IPS DF 4.7 (cell line): ENCODE results near the gene AUTS2.

ENCODE experiments used
- DNase-seq: peaks from one replicate; pipeline ENCODE4 v3.0.0-alpha.2; 2013; ENCODE audit warnings: low spot score; ENCODE audit errors: extremely low read depth

The AUTS2 gene

DNA sequence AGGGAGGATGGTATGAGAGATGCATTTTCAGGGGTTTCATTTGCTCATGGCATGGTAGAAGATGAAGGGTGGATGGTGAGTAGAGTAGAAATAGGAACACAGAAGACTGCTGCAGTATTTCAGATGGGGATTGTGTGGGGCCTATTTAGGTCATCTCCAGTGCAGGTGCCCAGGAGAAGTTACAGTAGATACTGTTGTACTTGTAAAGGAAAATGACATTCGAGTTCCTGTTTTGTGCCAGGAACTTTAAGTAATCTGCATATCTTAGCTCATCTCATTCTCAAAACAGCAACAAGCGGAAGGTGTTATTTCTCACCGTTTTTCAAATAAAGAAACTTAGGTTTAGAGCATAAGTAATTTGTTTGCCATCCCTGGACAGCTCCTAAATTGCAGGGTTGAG, 156.2 kb downstream of the AUTS2 start:
- no peak for DNase-seq

DNA sequence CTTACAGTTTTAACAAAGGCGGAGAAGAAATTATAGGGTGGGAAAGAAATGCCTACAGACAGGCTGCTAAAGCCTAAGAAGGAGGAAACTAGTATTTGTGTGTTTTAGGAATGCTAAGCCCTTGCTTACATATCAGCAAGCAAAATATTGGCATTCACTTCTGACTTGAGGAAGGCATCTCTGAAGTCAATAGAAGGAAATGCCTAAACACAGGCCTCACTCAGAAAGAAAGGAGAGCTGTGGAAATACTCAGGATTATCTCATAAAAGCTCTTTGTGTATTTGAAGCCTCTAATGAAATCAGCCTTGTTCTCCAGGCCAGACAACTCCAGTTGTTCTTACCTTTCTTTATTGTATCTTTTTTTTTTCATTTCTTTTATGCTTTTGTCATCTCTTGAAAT, 158.0 kb downstream of the AUTS2 start:
- no peak for DNase-seq

DNA sequence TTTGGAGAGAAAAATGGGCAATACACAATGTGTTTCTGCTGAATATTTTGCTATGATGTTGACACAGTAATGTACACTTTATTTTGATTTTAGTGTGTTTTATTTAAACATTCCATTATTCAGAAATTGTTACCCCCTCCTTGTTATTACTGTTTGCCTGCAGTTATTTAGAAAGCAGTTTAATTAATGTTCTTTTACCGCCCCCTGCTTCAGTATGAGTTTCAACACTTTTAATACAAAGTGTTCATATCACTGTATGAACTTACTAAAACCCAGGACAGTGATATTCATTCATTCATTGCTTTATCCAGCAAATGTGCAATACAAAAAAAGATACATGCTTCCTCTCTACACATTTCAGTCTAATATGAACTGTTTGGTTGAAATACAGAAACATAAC, 159.3 kb downstream of the AUTS2 start:
- DNase-seq: no peak

DNA sequence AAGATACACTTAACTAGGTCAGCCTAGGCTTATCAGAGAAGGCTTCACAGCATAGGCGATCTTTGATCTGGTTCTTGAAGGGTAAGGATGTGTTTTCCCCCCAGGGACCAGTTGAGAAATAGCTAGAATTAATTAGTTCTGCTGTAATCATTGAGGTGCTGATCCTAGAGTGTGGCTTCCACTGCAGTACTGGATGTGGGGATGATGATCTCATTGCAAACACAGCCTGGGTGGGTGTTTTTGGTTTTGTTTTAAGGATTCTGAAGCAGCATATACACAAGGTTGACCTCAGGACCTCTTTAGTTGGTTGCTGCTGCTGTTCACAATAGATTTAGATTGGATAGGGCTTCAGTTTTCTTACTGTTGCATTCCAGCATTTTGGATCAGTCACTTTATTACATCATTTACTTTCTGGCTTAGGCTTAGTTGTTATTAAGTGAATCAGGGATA, 159.7 kb downstream of the AUTS2 start:
- DNase-seq: no peak

DNA sequence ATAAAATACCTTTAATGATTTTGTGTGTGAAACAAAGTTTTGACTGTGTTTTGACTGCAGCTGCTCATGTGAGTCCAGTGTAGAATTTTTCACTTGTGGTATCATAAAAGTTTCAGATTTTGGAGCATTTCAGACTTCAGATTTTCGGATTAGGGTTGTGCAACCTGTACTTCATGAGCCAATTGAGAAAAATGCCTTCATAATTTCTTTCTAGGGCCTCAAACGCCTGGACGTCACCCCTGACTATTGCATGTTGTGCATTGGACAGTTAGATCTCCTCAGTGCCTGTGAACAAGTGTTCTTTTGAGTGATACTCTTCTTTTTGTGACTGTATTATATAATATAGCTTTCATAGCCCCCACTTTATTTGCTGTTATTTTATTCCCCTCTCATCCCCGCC, 161.1 kb downstream of the AUTS2 start:
- no peak for DNase-seq

DNA sequence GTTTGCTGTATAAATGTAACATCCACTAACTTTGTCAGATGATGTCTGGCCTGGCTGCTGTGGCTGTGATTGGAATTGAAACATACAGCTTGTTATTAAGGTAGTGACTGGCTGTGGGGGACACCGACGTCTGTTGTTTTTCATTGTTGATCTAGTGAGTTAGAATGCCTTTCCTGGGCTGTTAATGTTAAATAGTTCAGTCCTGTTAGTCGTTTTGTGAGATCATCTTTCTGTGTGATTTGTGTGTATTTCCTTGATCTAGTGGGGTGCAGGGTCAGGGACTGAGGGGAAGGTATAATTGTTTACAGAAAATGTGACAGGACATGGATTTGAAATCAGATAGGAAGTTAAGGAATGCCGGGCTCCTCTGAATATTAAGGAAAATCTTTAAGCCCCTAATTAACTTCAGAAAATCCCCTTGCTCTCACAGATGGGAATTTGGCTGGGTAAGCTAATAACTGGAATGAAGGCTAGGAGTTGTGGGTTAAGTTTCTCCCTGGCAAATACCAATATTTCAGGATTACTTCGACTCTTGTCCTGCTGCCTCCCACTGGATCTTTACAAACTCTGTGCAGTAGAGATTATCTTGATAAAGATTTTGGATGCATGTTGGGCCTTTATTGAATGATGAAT, 163.1 kb downstream of the AUTS2 start:
- no peak for DNase-seq

DNA sequence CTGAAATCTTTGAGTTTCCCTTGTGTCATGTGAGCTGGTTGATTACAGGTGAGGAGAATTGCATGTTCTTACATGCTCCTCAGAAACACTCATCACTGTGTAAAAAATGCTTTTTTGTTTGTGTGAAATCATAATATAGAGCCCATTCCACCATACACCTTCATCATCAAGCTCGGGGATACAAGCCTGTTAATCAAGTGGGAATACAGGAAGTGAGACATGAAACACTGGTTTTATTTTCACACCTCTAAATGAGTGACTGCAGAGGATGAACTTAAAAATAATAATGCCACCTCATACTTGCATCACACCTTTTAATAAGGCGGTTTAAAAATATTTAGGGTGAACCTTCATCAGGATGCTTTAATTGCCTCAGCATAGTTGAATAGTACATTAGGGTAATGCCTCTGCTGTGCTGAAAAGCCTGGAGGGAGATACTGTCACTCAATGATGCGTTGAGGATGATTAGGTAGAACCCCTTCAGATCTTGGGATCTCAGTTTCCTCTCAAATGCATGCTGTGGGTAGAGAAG, 164.6 kb downstream of the AUTS2 start:
- DNase-seq: no peak

DNA sequence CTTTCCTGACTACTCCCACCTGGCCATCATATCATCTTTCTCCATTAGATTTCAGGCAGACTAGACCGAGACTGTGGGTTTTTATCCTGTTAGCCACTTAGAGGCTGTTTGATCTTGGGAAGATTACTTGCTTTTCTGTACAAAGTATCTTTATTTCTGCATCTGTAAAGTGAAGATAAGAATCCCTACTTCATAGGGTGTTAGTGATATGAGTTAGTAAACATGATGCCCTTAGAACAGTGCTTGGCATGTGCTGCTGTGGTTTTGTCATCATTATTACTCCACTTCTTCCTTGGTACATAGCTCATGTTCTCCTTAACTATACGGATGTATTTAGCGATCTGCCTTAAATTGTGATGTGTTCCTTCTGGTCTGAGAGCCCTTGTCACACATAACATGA, 165.2 kb downstream of the AUTS2 start:
- no peak for DNase-seq

DNA sequence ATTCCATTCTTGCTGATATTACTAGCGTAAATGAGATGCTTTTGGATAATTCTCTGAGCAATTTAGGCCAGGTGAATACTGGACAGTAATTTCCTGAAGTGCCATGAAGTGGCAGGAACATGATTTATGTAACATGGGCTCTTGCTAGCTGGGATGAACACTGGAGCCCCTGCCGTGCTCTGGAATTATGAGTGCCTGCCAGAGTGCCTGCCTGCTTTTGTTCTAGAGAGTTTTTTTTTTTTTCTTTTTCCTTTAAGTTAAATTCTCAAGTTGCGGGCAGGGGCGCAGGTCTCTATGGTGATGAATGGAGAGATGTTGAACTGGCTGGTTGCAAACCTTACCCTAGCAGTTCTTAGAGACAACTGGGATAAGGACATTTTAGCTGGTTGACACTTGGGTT, 165.9 kb downstream of the AUTS2 start:
- no peak for DNase-seq

DNA sequence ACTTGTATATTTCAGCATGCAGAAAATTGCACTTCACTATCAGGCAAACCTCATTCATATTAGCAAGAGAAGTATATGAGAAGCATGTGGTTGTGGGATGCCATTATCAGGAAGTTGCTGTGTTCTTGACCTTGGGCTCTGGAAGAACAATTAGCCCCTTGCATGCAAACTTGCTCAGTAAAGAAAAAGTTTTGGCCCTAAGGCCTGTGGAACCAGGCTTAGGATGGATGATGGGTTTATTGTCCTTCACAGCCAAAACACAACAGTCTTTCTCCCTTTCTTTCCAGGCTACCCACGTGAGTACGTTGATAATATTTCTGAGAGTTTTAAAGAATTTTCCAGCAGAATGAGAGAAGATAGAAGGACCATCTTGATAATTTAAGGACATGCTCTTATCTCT, 166.4 kb downstream of the AUTS2 start:
- no peak for DNase-seq

DNA sequence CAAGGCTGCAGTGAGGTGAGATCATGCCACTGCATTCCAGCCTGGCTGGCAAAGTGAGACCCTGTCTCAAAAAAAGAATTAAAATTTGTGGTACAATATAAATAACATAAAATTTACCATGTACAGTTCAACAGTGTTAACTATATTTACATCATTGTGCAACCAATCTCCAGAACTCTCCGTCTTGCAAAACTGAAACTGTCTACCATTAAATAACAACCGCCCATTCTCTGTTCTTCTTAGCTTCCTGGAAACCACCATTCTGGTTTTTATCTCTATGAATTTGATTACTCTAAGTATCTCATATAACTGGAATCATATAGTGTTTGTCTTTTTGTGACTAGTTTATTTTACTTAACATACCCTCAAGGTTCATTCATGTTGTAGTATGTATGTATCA, 167.6 kb downstream of the AUTS2 start:
- DNase-seq: no peak

DNA sequence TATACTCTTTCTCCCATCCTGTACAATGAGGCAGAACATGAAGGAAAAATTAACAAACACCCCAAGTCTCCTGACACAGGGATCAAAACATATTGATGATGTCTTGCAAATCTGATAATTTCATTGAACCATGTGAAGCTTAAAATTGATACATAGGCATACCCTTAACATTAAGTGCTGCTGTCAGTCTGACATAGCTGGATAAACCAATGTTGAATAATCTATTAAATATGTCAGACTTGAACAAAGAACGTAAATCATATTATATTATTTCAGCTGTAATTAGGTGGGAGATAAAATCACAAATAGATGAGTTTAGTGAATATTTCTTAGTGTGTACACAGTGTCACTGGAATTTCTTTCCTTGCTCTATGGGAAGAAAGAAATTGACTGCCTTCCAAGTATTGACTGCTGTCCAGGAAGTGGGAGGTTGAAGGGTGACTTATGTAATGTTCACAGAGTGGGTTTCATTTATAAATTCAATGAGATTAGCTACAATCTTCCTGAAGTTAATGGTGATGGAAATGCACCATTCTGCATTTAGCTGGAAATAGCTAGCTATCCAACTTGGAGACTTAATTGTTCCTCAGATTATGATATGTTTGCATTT, 170.8 kb downstream of the AUTS2 start:
- DNase-seq: no peak

DNA sequence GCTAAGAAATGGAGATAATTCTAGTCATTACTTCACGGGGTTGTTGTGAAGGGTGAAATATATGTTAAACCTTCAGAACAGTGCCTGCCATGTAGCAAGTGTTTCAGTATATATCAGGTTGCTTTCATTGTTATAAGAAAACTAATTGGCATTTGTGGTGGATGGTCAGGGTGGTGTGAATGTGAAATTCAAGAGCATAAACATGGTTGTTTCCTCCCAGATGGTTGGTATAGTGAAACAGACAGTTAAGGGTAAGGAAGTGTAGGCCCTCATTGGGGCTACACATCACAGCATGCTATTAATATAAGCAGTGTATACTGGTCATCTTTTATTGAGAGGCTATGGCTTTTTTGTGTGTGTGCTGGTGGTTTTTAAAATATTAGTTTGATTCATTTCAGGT, 171.6 kb downstream of the AUTS2 start:
- DNase-seq: no peak

DNA sequence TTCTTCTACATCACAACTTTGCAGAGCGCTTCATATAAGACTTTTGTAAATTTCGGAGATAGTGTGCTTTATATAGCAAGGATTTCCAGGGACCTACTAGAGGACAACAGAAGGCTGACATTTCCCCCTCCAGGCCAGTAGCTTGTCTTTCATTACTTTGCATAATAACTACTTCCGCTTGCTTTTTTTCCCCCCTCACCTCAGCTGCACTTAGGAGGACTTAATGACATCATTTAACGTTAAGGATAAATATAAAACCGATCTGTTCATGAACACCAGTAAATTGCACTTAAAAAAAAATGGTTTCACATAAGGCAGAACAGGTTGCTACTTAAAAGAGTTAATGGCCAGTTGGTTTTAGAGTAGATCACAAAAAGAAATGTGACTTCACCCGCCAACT, 172.3 kb downstream of the AUTS2 start:
- DNase-seq: no peak

DNA sequence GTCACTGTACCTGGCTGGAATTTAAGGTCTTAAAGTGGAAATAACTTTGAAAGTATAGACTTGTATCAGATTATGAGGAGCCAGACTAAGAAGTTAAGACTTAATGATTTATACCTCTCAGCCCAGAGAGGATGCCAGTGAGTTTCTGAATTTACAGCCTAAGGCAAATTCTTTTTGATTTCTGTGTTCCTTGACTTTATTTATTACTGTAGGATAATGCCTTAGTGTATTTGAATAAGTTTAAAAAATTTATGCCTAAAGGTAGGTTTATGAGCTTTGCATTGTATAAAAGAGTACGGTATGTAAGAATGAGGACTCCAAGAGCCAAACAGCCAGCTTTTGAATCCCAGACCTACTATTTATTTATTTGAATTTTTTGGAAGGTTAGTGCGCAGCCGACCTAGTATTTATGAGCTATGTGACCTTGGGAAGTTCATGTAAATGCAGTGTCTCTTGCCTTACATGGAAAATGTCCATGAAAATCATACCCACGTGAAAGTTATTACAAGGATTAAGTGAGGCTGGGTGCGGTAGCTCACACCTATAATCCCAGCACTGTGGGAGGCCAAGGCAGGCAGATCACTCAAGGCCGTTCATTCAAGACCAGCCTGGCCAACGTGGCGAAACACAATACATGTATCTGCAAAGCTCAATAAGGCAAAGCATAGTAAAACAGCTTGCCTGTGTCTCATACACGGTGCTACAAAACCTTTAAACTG, 174.6 kb downstream of the AUTS2 start:
- DNase-seq: no peak

DNA sequence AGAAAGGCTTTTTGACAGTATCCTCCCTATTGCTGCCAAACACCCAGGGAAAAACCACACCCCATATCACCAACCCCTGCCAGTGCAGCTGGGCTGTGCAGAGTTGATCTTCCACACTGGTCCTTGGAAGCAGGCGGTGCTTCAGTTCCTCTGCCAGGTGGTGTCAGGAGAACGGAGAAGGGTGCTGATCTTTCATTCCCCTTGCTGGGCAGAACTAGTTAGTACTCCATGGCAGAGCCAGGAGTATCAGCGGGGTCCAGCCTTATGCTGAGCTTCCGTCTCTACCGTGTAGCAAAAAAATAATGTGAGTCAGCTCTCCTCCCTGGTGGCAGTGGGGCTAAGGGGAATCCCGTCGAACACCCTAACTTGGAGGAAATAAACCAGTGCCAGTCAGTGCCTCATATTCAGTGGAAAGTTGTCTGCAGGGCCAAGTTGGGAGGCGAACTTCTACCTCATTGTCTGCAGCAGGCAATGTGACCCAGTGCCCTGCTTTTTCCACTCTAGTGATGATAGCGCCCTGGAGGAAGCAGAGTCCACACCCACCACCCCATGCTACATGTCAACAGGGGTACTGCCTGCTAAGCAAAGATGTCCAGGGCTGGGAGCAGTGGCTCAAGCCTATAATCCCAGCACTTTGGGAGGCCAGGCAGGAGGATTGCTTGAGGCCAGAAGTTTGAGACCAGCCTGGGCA, 175.4 kb downstream of the AUTS2 start:
- DNase-seq: no peak

DNA sequence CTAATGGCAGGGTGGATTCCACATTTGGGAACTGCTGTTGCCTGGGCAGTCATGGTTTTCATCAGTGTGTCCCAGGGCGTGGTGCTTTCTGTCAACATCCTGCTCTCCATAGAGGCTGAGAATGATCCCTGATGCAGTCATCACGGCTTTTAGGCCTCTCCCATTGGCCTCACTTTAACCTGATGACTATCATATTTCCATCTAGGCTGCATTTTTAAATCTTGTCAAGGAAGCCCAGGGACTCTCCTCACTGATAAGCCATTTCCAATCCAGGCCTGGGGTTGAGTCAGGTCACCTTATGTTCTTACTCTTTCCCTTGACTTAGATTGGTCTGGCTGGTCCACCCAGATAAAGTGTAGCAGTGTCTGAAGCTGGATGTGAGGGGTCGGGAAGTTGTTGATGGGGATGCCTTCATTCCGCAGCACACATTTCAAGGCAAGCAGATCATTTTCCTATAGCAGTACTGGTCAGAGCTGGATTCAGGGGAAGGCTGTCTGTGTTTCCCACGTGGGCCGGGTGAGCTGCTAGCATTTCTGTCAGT, 177.0 kb downstream of the AUTS2 start:
- no peak for DNase-seq

DNA sequence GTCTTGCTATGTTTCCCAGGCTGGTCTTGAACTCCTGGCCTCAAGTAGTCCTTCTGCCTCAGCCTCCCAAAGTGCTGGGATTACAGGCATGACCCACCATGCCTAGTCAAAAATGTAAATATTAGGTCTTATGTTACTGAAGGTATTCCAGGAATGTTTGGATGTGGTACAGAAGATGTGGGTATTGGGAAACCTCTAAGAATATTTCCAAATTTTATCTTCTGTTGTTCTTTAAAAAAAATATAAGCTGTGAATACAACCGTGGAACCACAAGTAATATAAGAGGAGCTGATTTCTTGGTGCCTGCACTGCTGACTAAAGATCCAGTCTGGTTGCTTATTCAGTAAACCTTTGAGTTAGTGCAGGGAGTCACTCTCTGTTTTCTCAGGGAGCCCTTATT, 178.3 kb downstream of the AUTS2 start:
- DNase-seq: no peak

DNA sequence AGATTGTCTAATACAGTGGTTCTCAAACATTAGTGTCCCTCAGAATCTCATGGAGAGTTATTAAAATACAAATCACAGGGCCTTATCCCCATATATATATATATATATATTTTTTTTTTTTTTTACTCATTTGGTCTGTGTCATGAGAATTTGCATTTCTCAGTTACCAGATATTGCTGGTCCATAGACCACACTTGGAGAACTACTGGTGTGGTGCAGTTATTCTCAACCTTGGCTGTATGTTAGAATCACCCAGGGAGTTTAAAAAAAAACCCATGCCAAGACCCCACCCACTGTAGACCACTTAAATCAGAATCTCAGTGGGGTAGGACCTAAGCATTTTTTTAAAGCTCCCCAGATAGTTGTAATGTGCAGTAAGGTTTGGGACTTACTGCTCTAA, 179.9 kb downstream of the AUTS2 start:
- DNase-seq: no peak

DNA sequence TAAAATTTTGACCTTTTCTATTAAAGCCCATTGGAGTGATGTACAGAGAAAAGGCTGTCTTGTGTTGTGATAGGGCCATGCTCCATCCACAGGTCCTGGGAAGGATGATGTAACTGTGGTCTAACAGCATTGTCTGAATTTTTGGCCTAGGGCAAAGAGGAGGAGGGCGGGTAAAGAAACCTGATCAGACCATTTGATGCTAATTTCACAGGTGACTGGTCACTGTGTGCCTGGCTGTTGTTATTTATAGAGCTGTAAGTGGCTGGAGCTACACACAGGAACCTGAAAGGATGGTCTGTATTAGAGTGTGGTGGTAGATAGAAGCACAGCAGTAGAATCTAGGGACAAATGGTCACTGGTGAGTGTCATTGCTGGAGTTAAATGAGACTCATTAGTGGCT, 182.1 kb downstream of the AUTS2 start:
- peak; percentile 60 for DNase-seq

DNA sequence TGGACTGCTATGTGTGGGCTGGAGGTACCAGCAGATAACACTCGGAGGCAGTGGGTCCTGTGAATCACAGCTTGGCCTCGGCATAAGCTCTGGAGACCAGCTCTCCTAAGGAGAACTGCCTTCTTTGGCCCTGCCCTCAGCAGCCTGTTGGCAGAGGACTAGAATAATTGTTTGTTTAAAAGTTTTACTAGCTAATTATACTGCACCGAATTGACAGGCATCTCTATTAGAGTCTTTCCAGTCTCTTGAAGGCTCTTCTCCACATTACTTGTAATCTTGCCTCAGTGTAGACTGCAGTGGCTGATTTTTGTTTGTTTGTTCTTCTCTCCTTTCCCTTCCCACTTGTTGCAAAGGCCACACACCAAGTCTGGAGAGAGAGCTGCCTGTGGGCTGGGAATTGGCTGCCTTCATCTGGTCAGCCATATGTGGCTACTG, 183.2 kb downstream of the AUTS2 start:
- DNase-seq: no peak
